ENCODE data around the gene CDIPT. TPM values are rescaled to one million over a fixed set of nuclear protein-coding genes. Genes with fewer than 3 reads are reported as not detected.

Gene CDIPT
- total RNA-seq, 2 experiments from 2014 or later = 43.5 to 52.4 TPM

- no peak overlapping the region for H3K4me3 ChIP-seq (ENCODE audit: low read depth, low read length, poor library complexity, severe bottlenecking)
- POLR2A ChIA-PET = interaction anchor here (0.7 to 1.1 kb wide), 2 partner anchors 103 to 643 kb away, joined by 3 read pairs; no protein-coding TSS in a partner anchor
- peaks cover 20% of the 10 kb centered on the region for H3K4me1 ChIP-seq (ENCODE audit: insufficient read depth, low read length, poor library complexity, severe bottlenecking)
These were observed 37.6 kb downstream of the CDIPT start for GRCh38 chr16:29825145-29826044.

GRCh38 chr16:29824589-29825144 is 38.4 kb downstream of the CDIPT start:
- no peaks in the 10 kb centered on the region; the same call in 1 of the 2 replicates for H3K79me2 ChIP-seq (ENCODE audit: insufficient read depth, low read depth, low read length)
- TF ChIP-seq EZH2phosphoT487 (IDR thresholded peaks at IDR 0.05; ENCODE audit: borderline replicate concordance, low read depth, low read length) (no peak), CTCF (conservative IDR thresholded peaks at IDR 0.05; ENCODE audit: low read length) (no peak)
- intact Hi-C loops (cut with micrococcal nuclease; ENCODE audit: unreplicated experiment) = no loop called here
- 0 out of 2 replicates have a peak, but pooled peaks cover 4% of the 10 kb centered on the region for H4K20me1 ChIP-seq (ENCODE audit: insufficient read depth, low read length)
- H3K4me2 ChIP-seq (ENCODE audit: low read length) = no peak overlapping the region
- CTCF ChIA-PET (ENCODE audit: unreplicated experiment) = no interaction called here
- no peak overlapping the region for H3K27ac ChIP-seq (ENCODE audit: low read depth, low read length, poor library complexity, severe bottlenecking)
- H3K4me3 ChIP-seq (ENCODE audit: low read depth, low read length, poor library complexity, severe bottlenecking) = no peak overlapping the region
- POLR2A ChIA-PET = interaction anchor here (0.7 to 1.1 kb wide), 2 partner anchors 103 to 644 kb away, joined by 3 read pairs; no protein-coding TSS in a partner anchor
- no peak overlapping the region for H2AFZ ChIP-seq (ENCODE audit: low read length)
- H3K36me3 ChIP-seq (ENCODE audit: insufficient read depth, low read length) = peaks cover 17% of the 10 kb centered on the region
- H3K9me2 ChIP-seq (ENCODE audit: insufficient read depth, low read length) = no peaks in the 10 kb centered on the region
- no TSS peak for BruUV-seq (replicated peaks)
- H3K9me3 ChIP-seq (ENCODE audit: low read length) = no peaks in the 10 kb centered on the region
- peaks cover 27% of the 10 kb centered on the region for H3K4me1 ChIP-seq (ENCODE audit: insufficient read depth, low read length, poor library complexity, severe bottlenecking)
- no peak for DNase-seq (ENCODE audit: low spot score)

More at GRCh38 chr16:29825145-29826044, 37.6 kb downstream of the CDIPT start:
- intact Hi-C loops (cut with micrococcal nuclease; ENCODE audit: unreplicated experiment) = no loop called here
- Histone ChIP-seq H3K9me3 (ENCODE audit: low read length) (no peaks in the 10 kb centered on the region), H3K27ac (ENCODE audit: low read depth, low read length, poor library complexity, severe bottlenecking) (no peak overlapping the region), H3K79me2 (ENCODE audit: insufficient read depth, low read depth, low read length) (no peaks in the 10 kb centered on the region; the same call in 1 of the 2 replicates), H4K20me1 (ENCODE audit: insufficient read depth, low read length) (0 out of 2 replicates have a peak, but pooled peaks cover 4% of the 10 kb centered on the region), H3K4me2 (ENCODE audit: low read length) (no peak overlapping the region), H3K36me3 (ENCODE audit: insufficient read depth, low read length) (peaks cover 11% of the 10 kb centered on the region; the same call in 1 of the 2 replicates), H2AFZ (ENCODE audit: low read length) (no peak overlapping the region), H3K9me2 (ENCODE audit: insufficient read depth, low read length) (no peaks in the 10 kb centered on the region)
- TF ChIP-seq CTCF (conservative IDR thresholded peaks at IDR 0.05; ENCODE audit: low read length) (no peak), EZH2phosphoT487 (IDR thresholded peaks at IDR 0.05; ENCODE audit: borderline replicate concordance, low read depth, low read length) (no peak)
- CTCF ChIA-PET (ENCODE audit: unreplicated experiment) = no interaction called here
- no TSS peak for BruUV-seq (replicated peaks)
- DNase-seq (ENCODE audit: low spot score) = no peak
